ENCODE results near the gene EXOC2.

The EXOC2 gene

GRCh38 chr6:455006-455585 lies 237.8 kb downstream of the EXOC2 start:
- no peak for DNase-seq

GRCh38 chr6:454148-454991 lies 238.6 kb downstream of the EXOC2 start:
- DNase-seq = no peak

- no peak for DNase-seq
These were observed 239.8 kb downstream of the EXOC2 start for GRCh38 chr6:453152-453551.

- no peak for DNase-seq
These were observed 240.5 kb downstream of the EXOC2 start for GRCh38 chr6:452301-453067.

- no peak for DNase-seq
These were observed 241.1 kb downstream of the EXOC2 start for GRCh38 chr6:451847-452246.

GRCh38 chr6:451336-451735 lies 241.6 kb downstream of the EXOC2 start:
- no peak for DNase-seq

- DNase-seq = no peak
These were observed 243.2 kb downstream of the EXOC2 start for GRCh38 chr6:449486-450419.

GRCh38 chr6:449057-449430 lies 243.9 kb downstream of the EXOC2 start:
- no peak for DNase-seq

- no peak for DNase-seq
These were observed 244.5 kb downstream of the EXOC2 start for GRCh38 chr6:448296-449056.

GRCh38 chr6:447381-448165 lies 245.4 kb downstream of the EXOC2 start:
- peak; percentile 33 for DNase-seq

GRCh38 chr6:446418-447366 lies 246.2 kb downstream of the EXOC2 start:
- peak; percentile 84 for DNase-seq

- no peak for DNase-seq
These were observed 247.1 kb downstream of the EXOC2 start for GRCh38 chr6:445571-446417.

- DNase-seq = peak; percentile 67
These were observed 248.2 kb downstream of the EXOC2 start for GRCh38 chr6:444653-445275.

- no peak for DNase-seq
These were observed 249.2 kb downstream of the EXOC2 start for GRCh38 chr6:443621-444159.

GRCh38 chr6:441126-441920 lies 251.6 kb downstream of the EXOC2 start:
- DNase-seq = no peak

- no peak for DNase-seq
These were observed 253.2 kb downstream of the EXOC2 start for GRCh38 chr6:439641-440167.

GRCh38 chr6:438634-439170 lies 254.2 kb downstream of the EXOC2 start:
- no peak for DNase-seq

All from activated CD4-positive, alpha-beta T cell treated with anti-CD3 and anti-CD28 coated beads, Interleukin-2, amount 50 U/mL, for 1 hour (primary cell).